IPS-18c (cell line): ENCODE measurements around the gene VPS54.
"Not testable (repeated sequence)": the region's sequence is repeated elsewhere in the genome, so short reads cannot be mapped to it uniquely, and the experiment has no call there.

Source experiments
- H3K4me3 ChIP-seq: 2 replicates; pipeline ENCODE4 v1.7.0; 2013; ENCODE audit warnings: low read depth, mild to moderate bottlenecking, low read length, moderate library complexity; ENCODE audit not compliant: insufficient read depth
- H3K9me3 ChIP-seq: one replicate; pipeline ENCODE4 v1.6.1; 2013; ENCODE audit warnings: mild to moderate bottlenecking, low read length, moderate library complexity; ENCODE audit not compliant: control insufficient read depth, insufficient read depth

VPS54 gene

DNA sequence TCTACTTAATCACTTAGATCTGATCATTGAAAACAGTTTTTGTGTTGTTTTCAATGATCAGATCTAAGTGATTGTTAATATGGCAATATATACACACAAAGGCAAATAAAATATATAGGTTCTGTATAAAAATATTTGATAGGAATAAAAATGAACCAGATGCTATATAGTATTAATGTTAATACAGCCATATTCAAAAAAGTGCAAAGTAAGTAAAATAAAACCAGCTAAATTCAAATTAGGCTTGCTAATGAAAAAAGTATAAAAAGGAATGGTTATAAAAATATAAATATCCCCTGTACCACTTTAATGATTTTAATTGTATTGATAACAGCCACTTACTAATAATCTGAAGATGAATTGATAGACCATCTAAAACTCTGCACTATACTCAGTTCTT is 38.4 kb downstream of the VPS54 start:
- Histone ChIP-seq H3K4me3 (no peak overlapping the region), H3K9me3 (no peaks in the 10 kb centered on the region)

DNA sequence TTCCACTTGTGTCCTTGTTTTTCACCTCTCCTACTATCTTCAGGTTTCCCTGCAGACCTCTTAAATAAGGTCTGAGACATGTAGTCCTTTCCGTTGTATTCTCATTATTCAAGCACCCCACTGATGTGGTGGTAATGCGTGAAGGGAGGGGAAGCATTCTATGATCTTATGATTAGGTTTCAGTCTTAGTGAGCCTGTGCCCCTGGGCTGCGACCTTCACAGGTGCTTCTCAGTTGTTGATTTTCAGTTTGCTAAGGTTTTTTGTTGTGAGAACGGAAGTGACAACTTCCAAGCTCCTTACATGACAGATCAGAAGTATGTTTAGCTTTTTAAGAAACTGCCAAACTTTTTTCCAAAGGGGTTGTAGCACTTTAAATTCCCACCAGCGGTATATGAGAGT is 41.3 kb downstream of the VPS54 start:
- Histone ChIP-seq H3K9me3 (no peaks in the 10 kb centered on the region), H3K4me3 (no peak overlapping the region)

DNA sequence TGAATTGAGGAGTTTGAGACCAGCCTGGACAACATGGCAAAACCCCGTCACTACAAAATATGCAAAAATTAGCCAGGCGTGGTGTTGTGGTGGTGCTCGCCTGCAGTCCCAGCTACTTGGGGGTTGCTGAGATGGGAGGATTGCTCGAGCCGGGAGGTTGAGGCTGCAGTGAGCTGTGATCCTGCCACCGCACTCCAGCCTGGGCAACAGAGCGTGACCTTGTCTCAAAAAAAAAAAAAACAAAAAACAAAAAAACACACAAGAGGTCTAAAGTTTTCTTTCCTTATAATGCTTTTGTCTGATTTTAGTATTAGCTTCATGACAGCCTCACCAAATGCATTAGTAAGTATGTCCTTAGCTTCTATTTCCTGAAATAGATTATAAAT is 43.1 kb downstream of the VPS54 start:
- Histone ChIP-seq H3K9me3 (no peaks in the 10 kb centered on the region), H3K4me3 (no peak overlapping the region)

DNA sequence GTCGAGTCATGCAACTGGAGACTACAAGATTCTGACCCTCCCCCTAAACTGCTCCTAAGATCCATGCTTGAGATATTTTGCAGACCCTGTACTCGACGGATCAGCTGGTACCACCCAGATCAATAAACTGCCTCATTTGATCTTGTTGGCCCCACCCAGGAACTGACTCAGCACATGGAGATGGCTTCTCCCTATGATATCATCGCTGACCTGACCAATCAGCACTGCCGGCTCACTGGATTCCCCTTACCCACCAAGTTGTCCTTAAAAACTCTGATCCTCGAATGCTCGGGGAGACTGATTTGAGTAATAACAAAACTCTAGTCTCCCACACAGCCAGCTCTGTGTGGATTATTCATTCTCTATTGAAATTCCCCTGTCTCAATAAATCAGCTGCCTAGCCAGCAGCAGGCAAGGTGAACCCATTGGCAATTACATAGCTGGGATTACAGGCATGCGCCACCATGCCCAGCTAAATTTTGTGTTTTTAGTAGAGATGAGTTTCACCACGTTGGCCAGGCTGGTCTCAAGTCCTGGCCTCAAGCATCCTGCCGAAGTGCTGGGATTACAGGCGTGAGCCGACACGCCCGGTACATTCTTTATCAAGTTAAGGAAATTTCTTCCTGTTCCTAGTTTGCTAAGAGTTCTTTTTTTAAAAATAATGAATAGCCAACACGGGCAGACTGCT is 43.6 kb downstream of the VPS54 start:
- H3K9me3 ChIP-seq = no peaks in the 10 kb centered on the region
- no peak overlapping the region for H3K4me3 ChIP-seq

DNA sequence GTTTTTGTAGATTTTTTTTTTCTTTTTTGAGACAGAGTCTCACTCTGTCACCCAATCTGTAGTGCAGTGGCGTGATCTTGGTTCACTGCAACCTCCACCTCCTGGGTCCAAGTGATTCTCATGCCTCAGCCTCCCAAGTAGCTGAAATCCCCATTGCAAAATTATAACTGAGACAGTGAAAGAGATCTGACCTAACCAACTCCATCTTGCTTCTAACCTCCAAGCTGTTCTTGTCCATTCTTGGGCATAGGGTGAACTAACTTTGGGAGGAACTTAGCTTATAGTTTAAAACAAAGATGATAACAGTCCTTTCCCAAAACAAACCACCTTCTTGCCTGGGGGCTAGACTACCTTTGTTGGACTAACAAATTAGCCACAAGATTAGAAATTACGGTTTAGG is 44.2 kb downstream of the VPS54 start:
- H3K9me3 ChIP-seq, H3K4me3 ChIP-seq: not testable (repeated sequence)

DNA sequence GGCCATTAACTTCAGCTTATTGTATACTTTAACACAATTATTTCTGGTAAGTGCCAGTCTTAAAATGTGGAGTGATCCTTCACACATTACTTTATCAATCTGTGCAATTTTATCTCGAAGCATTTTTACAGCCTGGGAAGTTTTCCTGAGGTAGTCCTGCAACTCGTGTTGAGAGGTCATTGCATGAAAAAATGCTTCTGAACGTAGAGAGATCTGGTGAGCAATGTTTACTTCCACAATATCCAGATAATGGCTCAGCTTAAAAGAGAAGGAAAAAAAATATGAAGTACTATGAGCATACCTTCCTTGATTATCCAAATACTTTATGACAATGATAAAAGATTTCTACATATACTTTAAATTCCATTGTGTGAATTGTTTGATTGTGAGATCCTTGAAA is 57.0 kb downstream of the VPS54 start:
- Histone ChIP-seq H3K4me3 (no peak overlapping the region), H3K9me3 (no peaks in the 10 kb centered on the region)

DNA sequence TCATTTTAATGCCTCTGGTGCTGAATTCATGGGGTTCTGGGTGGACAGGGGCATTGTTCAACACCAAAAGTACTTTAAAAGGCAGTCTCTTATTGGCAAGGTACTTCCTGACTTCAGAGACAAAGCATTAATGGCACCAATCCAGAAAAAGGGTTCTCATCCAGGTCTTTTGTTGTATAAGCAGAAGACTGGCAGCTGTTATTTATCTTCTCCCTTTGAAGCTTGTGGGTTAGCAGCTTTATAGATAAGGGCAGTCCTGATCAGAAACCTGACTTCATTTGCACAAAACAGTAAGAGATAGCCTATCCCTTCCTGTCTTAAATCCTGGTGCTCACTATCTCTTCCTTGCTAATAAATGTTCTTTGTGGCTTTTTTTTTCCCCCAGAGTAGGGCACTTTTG is 68.8 kb downstream of the VPS54 start:
- no peaks in the 10 kb centered on the region for H3K9me3 ChIP-seq
- no peak overlapping the region for H3K4me3 ChIP-seq

DNA sequence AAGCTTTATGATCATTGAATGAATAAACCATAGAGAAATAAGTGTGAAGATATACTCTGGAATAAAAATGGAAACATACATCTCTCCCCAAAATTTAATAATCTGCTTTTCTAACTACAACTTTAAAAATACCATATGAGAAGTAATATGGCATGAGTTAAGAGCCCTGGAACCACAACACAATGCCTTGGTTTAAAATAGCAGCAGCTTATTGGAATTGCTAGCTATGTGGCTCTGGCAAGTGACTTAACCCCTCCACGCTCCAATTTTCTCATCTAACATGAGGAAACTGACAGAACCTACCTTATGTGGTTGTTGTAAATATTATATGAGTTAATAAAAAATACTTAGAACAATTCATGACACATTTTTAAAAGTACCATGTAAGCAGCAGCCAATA is 76.4 kb downstream of the VPS54 start:
- H3K4me3 ChIP-seq = no peak overlapping the region

DNA sequence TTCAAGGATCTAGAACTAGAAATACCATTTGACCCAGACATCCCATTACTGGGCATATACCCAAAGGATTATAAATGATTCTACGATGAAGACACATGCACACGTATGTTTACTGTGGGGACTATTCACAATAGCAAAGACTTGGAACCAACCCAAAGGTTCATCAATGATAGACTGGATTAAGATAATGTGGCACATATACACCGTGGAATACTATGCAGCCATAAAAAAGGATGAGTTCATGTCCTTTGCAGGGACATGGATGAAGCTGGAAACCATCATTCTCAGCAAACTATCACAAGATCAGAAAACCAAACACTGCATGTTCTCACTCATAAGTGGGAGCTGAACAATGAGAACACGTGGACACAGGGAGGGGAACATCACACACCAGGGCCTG is 87.1 kb downstream of the VPS54 start:
- H3K9me3 ChIP-seq, H3K4me3 ChIP-seq: not testable (repeated sequence)

More for the DNA sequence above, 76.4 kb downstream of the VPS54 start:
- H3K9me3 ChIP-seq = no peaks in the 10 kb centered on the region

DNA sequence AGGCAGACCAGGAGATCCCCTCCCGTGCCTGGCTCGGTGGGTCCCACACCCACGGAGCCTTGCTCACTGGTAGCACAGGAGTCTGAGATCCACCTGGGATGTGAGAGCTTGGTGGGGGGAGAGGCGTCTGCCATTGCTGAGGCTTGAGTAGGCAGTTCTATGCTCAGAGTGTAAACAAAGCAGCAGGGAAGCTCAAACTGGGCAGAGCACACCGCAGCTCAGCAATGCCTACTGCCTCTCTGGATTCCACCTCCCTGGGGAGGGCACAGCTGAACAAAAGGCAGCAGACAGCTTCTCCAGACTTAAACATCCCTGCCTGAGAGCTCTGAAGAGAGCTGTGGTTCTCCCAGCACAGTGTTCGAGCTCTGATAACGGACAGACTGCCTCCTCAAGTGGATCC is 92.4 kb downstream of the VPS54 start:
- Histone ChIP-seq H3K4me3 (no peak overlapping the region), H3K9me3 (no peaks in the 10 kb centered on the region)

DNA sequence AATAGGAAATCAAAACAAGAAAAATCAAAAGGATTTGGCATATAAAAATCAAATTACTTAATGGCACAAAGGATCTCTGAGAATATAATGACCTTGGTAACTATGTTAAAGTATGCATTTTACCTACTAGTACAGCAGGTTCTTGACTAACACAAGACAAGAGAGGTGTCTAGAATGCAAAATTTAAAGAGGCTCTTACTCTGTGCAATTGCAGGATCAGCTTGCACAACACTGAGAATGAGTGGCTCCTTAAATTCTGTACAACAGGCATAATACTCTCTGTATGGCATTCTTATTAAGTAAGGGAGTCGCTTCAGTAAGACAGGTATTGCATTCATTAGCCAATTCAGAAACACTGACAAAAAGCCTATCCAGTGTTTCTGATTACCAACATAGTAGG is 104.9 kb downstream of the VPS54 start:
- no peaks in the 10 kb centered on the region for H3K9me3 ChIP-seq
- no peak overlapping the region for H3K4me3 ChIP-seq

DNA sequence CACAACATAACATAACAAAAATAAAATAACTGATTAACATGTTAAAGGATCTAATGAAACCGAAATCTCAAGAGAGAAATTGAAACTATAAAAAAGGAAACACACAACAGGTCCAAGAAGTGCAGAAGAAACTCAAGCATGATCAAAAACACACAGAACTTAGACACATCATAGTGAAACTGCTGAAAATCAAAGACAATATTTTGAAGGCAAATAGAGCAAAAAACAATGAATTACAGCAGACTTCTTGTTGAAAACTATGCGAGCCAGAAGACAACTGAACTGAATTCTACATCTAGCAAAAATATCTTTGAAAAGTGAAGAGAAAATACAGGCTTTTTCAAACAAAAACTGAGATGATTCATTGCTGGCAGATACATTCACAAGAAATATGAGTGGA is 116.2 kb downstream of the VPS54 start:
- Histone ChIP-seq H3K9me3 (no peaks in the 10 kb centered on the region), H3K4me3 (no peak overlapping the region)

DNA sequence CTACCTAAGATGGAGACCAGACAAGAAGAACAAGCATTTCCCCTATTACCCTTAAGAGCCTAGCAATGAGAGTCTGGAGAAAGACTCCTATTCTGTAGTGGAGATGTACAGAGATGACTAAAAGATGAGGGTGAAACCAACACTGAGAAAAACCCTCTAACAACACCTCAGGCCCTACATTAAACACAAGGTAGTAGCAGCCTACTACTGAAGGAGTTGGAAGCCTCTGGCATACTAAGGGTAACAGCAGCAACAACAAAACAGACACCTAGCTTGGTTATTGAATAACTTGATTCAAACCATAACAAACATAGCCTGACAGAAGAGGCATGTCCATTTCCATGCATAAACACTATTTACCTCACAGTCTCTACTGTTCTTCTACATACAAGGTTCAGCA is 117.1 kb downstream of the VPS54 start:
- Histone ChIP-seq H3K4me3 (no peak overlapping the region), H3K9me3 (no peaks in the 10 kb centered on the region)

DNA sequence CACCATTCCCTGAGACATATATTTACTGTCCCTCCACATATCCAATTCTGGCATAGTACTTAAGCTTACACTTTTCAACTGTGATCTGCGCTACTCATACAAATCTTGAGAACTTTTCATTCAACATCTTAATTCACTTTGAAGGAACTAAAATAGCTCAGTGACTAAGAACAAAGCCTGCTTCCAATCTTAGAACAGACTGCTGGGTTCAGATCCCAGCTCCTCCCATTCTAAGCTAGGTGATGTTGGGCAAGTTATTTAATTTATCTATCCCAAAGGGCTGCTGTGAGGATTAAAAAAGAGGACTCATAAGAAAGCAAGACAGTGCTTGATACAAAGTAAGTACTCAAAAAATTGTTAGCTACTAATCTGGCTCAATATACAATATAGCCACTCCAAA is 119.6 kb downstream of the VPS54 start:
- H3K9me3 ChIP-seq = no peaks in the 10 kb centered on the region
- no peak overlapping the region for H3K4me3 ChIP-seq

DNA sequence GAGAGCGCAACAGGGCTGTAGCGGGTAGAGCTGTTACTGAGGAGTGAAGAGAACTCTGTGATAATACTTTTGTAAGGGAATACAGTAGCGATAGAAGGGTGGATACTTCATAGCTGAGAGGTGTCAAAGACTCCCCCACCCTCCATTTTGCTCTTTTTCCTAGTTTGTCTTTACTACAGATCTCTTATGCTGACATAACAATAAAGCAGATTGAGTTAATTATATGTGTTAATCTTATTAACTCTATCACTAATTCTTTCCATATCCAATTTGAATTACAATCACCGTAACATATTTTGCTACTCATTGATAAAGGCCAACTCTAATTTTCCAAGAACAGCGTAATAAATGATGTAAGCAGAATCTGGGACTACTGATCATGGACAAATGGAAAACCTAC is 120.4 kb downstream of the VPS54 start:
- H3K4me3 ChIP-seq = no peak overlapping the region
- H3K9me3 ChIP-seq = no peaks in the 10 kb centered on the region

DNA sequence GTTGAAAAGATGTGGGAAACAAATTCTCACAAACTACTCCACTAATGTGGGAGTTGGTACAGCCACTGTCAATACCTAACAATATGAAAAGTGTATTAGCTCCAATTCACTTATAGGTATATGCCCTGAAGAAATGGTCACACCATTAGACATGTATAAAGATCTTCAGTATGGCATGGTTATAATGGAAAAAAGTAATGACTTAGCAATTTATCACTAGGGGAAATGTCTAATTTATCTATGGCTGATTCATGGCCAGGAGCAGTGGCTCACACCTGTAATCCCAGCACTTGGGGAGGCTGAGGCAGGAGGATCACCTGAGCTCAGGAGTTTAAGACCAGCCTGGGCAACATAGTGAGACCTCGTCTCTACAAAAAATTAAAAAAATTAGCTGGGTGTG is 125.1 kb downstream of the VPS54 start:
- Histone ChIP-seq H3K4me3 (no peak overlapping the region), H3K9me3 (no peaks in the 10 kb centered on the region)

DNA sequence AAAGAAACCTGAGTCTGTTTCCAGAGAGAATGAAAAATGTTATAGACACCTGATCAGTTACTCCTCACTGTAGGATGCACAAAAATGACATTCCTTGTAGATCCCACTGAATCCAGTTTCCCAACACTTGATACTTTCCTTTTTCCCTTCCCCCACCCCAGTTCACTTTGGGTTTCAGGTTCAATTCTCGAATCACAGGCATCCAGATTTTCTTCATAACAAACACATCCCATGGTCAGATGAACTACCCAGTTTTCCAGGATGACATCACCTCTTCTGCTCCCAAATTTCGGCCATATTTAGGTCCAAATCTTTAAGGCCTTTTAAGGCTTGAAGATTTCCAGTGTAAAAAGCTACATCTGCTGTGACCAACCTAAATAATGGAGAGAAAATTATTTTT is 126.1 kb downstream of the VPS54 start:
- Histone ChIP-seq H3K9me3 (no peaks in the 10 kb centered on the region), H3K4me3 (no peak overlapping the region)

DNA sequence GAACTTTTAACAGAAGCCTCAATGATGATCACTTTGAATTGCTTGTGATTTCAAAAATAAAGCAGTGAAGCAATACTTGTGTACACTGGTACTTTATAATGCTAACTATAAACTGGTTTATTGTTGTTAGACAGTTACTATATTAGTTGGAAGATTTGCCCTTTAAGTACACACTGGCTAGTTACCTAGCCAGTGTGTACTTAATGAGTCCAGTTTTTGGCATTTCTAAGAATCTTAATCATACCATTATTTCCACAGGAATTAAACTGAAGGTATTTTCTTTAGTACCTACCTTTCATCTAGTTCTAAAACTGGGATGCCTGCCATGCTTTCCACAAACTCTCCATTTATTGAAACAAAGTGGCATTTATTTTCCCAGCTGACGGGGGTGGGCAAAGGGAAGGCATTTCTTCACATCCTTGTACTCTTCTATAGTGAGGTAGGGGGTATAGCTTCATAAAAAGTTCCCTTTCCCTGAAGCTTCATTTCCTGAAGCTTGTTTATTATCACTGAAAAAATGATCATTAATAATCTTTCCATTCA is 127.7 kb downstream of the VPS54 start:
- Histone ChIP-seq H3K4me3 (no peak overlapping the region), H3K9me3 (no peaks in the 10 kb centered on the region)

DNA sequence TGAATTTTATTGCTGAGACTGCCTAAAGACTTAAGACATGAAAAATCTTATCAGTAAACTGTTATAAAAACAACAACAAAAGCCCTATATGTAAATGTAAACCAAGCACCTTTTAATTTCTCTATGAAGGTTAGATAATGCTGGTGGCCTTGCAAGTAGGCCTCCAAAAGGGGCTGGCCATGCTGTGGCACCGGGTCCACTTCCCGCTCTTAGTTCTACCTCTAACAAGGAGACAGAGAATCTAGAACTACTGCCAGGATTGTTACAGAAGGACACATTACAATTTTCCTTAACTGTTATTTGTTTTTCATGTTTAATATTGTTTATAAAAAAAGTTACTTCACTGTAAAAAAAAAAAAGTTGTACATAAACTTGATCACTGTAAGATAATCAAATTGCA is 128.6 kb downstream of the VPS54 start:
- no peak overlapping the region for H3K4me3 ChIP-seq
- no peaks in the 10 kb centered on the region for H3K9me3 ChIP-seq
